Trophoblast cell (in vitro differentiated cells and primary cell): ENCODE measurements around the gene RSPH10B2.
"Not testable (repeated sequence)": the region's sequence is repeated elsewhere in the genome, so short reads cannot be mapped to it uniquely, and the experiment has no call there.

Experiments
- DNase-seq, 2 donors: peaks; one replicate each; pipeline ENCODE4 v3.0.0-alpha.2; 2016
- H2AFZ ChIP-seq: 2 replicates; pipeline ENCODE4 v1.6.1; 2013; ENCODE audit warnings: low read length, moderate library complexity, mild to moderate bottlenecking; ENCODE audit not compliant: insufficient read depth, poor library complexity
- H2AK5ac ChIP-seq: 2 replicates; pipeline ENCODE4 v1.6.1; 2013; ENCODE audit warnings: mild to moderate bottlenecking, low read length
- H2BK120ac ChIP-seq: 2 replicates; pipeline ENCODE4 v1.6.1; 2013; ENCODE audit warnings: low read length, mild to moderate bottlenecking, moderate library complexity; ENCODE audit not compliant: insufficient read depth, poor library complexity
- H2BK12ac ChIP-seq: 2 replicates; pipeline ENCODE4 v1.6.1; 2013; ENCODE audit warnings: mild to moderate bottlenecking, low read length, moderate library complexity
- H2BK5ac ChIP-seq: 2 replicates; pipeline ENCODE4 v1.6.1; 2013; ENCODE audit warnings: low read length, low read depth, moderate library complexity, mild to moderate bottlenecking; ENCODE audit not compliant: poor library complexity
- H3K14ac ChIP-seq: 2 replicates; pipeline ENCODE4 v1.6.1; 2013; ENCODE audit warnings: mild to moderate bottlenecking, low read length
- H3K18ac ChIP-seq: 2 replicates; pipeline ENCODE4 v1.6.1; 2013; ENCODE audit warnings: mild to moderate bottlenecking, low read length
- H3K23ac ChIP-seq: 2 replicates; pipeline ENCODE4 v1.6.1; 2013; ENCODE audit warnings: low read length
- H3K27ac ChIP-seq: 2 replicates; pipeline ENCODE4 v1.5.1; 2013; ENCODE audit warnings: low read depth, mild to moderate bottlenecking, inconsistent platforms, low read length, moderate library complexity
- H3K27me3 ChIP-seq: 2 replicates; pipeline ENCODE4 v1.6.1; 2013; ENCODE audit warnings: inconsistent platforms, mild to moderate bottlenecking, low read length, moderate library complexity; ENCODE audit not compliant: insufficient read depth
- H3K36me3 ChIP-seq, 2 experiments: 1 replicate in 1 of 2; 2 replicates in 1 of 2; pipeline ENCODE4 v1.6.1; 2013; ENCODE audit warnings: low read length in 2 of 2, mild to moderate bottlenecking in 2 of 2, moderate library complexity in 1 of 2; ENCODE audit not compliant: insufficient read depth in 2 of 2, control insufficient read depth in 1 of 2
- H3K4ac ChIP-seq: 2 replicates; pipeline ENCODE4 v1.6.1; 2013; ENCODE audit warnings: low read depth, mild to moderate bottlenecking, low read length, moderate library complexity
- H3K4me1 ChIP-seq, 2 experiments: 1 replicate in 1 of 2; 2 replicates in 1 of 2; pipeline ENCODE4 v1.6.1; 2013; ENCODE audit warnings: low read length in 2 of 2, mild to moderate bottlenecking in 2 of 2, moderate library complexity in 1 of 2; ENCODE audit not compliant: insufficient read depth in 2 of 2, control insufficient read depth in 1 of 2
- H3K4me2 ChIP-seq: 2 replicates; pipeline ENCODE4 v1.6.1; 2013; ENCODE audit warnings: inconsistent platforms, mild to moderate bottlenecking, low read length, moderate library complexity
- H3K4me3 ChIP-seq: 2 replicates; pipeline ENCODE4 v1.5.1; 2013; ENCODE audit warnings: mild to moderate bottlenecking, low read depth, low read length, inconsistent platforms
- H3K79me1 ChIP-seq: one replicate; pipeline ENCODE4 v1.6.1; 2013; ENCODE audit warnings: low read length
- H3K79me2 ChIP-seq: 2 replicates; pipeline ENCODE4 v1.6.1; 2013; ENCODE audit warnings: low read length, mild to moderate bottlenecking; ENCODE audit not compliant: control insufficient read depth, insufficient read depth, poor library complexity
- H3K9ac ChIP-seq: 2 replicates; pipeline ENCODE4 v1.6.1; 2013; ENCODE audit warnings: mild to moderate bottlenecking, low read length
- H3K9me3 ChIP-seq: 2 replicates; pipeline ENCODE4 v1.6.1; 2013; ENCODE audit warnings: low read depth, mild to moderate bottlenecking, control low read depth, inconsistent platforms, low read length; ENCODE audit not compliant: insufficient read depth
- H4K12ac ChIP-seq: 2 replicates; pipeline ENCODE4 v1.6.1; 2013; ENCODE audit warnings: low read depth, mild to moderate bottlenecking, low read length, moderate library complexity
- H4K8ac ChIP-seq: 2 replicates; pipeline ENCODE4 v1.6.1; 2013; ENCODE audit warnings: low read depth, mild to moderate bottlenecking, low read length, moderate library complexity
- H4K91ac ChIP-seq: one replicate; pipeline ENCODE4 v1.6.1; 2013; ENCODE audit warnings: low read depth, mild to moderate bottlenecking, low read length, moderate library complexity
- WGBS: extraction: QIAGEN DNeasy Blood & Tissue Kit; methylation state at CpG from one replicate; pipeline ENCODE4 v1.1.7; 2013; ENCODE audit warnings: missing lambda C conversion rate; ENCODE audit not compliant: insufficient read length, insufficient coverage; ENCODE audit errors: extremely low coverage; 5-methylcytosine and 5-hydroxymethylcytosine counted together

The RSPH10B2 gene

DNA sequence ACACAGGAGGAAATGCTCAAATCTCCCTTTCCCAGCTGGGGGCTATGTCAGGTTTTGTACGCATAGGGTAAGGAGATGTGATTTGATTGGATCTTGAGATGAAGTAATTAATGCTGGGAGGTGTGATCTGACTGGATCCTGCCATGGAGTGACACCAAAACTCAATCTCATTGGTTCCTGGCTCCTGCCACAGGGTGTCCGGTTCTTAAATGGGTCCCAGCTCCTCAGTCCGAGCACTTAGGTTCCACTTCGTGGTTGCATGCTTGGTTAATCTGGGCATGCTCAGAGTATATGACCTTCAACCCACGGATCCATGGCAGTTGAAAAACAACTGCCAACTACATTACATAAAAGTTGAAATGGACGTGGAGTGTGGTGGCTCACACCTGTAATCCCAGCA is 44.1 kb upstream of the RSPH10B2 start:
- H3K9ac ChIP-seq: no peak overlapping the region
- H3K36me3 ChIP-seq: peaks cover 2% of the 10 kb centered on the region in 2 experiments
- H2AK5ac ChIP-seq: no peak overlapping the region
- peaks cover 11% of the 10 kb centered on the region for H3K79me2 ChIP-seq
- no peak overlapping the region for H3K18ac ChIP-seq
- H3K4me1 ChIP-seq: peaks cover 0 to 4% of the 10 kb centered on the region in 2 experiments
- no peaks in the 10 kb centered on the region for H3K27me3 ChIP-seq
- no peak overlapping the region for H4K8ac ChIP-seq
- no peak overlapping the region for H3K27ac ChIP-seq
- DNase-seq: no peak
- H2BK120ac ChIP-seq: no peak overlapping the region
- no peak overlapping the region for H3K4me3 ChIP-seq
- no CpG with 5 or more reads among the region's 6 CpGs for WGBS
- H2BK12ac ChIP-seq: no peak overlapping the region
- H3K4ac ChIP-seq: no peak overlapping the region
- H3K79me1 ChIP-seq: peaks cover 9% of the 10 kb centered on the region
- H2BK5ac ChIP-seq: no peak overlapping the region
- H3K4me2 ChIP-seq: no peak overlapping the region
- H3K14ac ChIP-seq: no peak overlapping the region
- H2AFZ ChIP-seq: no peak overlapping the region
- H4K12ac ChIP-seq: no peak overlapping the region
- H3K23ac ChIP-seq: no peak overlapping the region
- no peak overlapping the region for H4K91ac ChIP-seq
- H3K9me3 ChIP-seq: peaks cover 3% of the 10 kb centered on the region

- Histone ChIP-seq H3K27me3 (no peaks in the 10 kb centered on the region), H4K12ac (no peak overlapping the region)
Measured at GRCh38 chr7:6714360-6714759, 39.5 kb upstream of the RSPH10B2 start.

DNA sequence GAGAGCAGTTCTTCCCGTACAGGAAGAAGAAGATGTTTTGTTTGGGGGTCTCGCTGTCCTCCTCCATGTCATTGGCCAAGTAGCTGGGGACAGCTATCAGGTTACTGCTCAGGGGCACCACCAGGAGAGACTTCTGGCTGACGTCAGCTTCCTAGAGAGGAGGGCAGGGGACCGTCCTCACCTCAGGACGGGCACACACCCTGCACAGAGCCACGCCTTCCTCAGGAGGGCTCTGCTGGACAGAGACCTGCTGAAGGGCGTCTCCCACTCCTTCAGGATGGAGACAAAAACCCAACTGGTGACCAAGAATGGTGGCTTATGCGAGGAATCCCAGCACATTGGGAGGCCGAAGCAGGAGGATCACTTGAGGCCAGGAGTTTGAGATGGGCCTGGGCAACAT is 38.0 kb upstream of the RSPH10B2 start:
- not testable (repeated sequence) for H2BK12ac ChIP-seq, H3K4me1 ChIP-seq, H4K91ac ChIP-seq, DNase-seq, H2AFZ ChIP-seq, H4K8ac ChIP-seq, H3K36me3 ChIP-seq, H2AK5ac ChIP-seq, H3K27me3 ChIP-seq, H3K18ac ChIP-seq, H3K9ac ChIP-seq, H3K23ac ChIP-seq, H3K14ac ChIP-seq, H2BK5ac ChIP-seq, H3K79me2 ChIP-seq, H3K27ac ChIP-seq, H2BK120ac ChIP-seq, H4K12ac ChIP-seq, H3K4me2 ChIP-seq, H3K4me3 ChIP-seq, H3K4ac ChIP-seq, H3K79me1 ChIP-seq, H3K9me3 ChIP-seq
- WGBS: no CpG with 5 or more reads among the region's 9 CpGs

More at GRCh38 chr7:6714360-6714759, 39.5 kb upstream of the RSPH10B2 start:
- no peak overlapping the region for H3K27ac ChIP-seq
- no peaks in the 10 kb centered on the region for H3K79me2 ChIP-seq
- no peak overlapping the region for H4K8ac ChIP-seq
- H2AFZ ChIP-seq: no peak overlapping the region
- no peak overlapping the region for H2AK5ac ChIP-seq
- H3K4me1 ChIP-seq: no peaks in the 10 kb centered on the region
- H3K9me3 ChIP-seq: peaks cover 3% of the 10 kb centered on the region
- WGBS: no CpG with 5 or more reads among the region's 5 CpGs
- no peak overlapping the region for H2BK5ac ChIP-seq
- H3K4ac ChIP-seq: no peak overlapping the region
- no peak overlapping the region for H3K23ac ChIP-seq
- H3K18ac ChIP-seq: no peak overlapping the region
- no peak overlapping the region for H3K9ac ChIP-seq
- no peak overlapping the region for H3K4me3 ChIP-seq
- H3K79me1 ChIP-seq: no peaks in the 10 kb centered on the region
- H4K91ac ChIP-seq: no peak overlapping the region
- no peak overlapping the region for H2BK12ac ChIP-seq
- no peak overlapping the region for H3K14ac ChIP-seq
- no peak overlapping the region for H2BK120ac ChIP-seq
- no peak for DNase-seq
- no peaks in the 10 kb centered on the region for H3K36me3 ChIP-seq
- no peak overlapping the region for H3K4me2 ChIP-seq

- Histone ChIP-seq H4K12ac (no peak overlapping the region), H3K36me3 (no peaks in the 10 kb centered on the region), H3K9me3 (no peaks in the 10 kb centered on the region), H2BK120ac (no peak overlapping the region), H4K91ac (no peak overlapping the region), H2BK5ac (no peak overlapping the region), H3K4ac (no peak overlapping the region), H3K79me1 (no peaks in the 10 kb centered on the region), H2AK5ac (no peak overlapping the region), H3K27me3 (no peaks in the 10 kb centered on the region), H3K14ac (no peak overlapping the region), H2AFZ (no peak overlapping the region), H3K4me1 (no peaks in the 10 kb centered on the region), H3K9ac (no peak overlapping the region), H3K18ac (no peak overlapping the region), H3K27ac (no peak overlapping the region), H2BK12ac (no peak overlapping the region), H3K79me2 (no peaks in the 10 kb centered on the region), H4K8ac (no peak overlapping the region), H3K4me3 (no peak overlapping the region), H3K23ac (no peak overlapping the region), H3K4me2 (no peak overlapping the region)
- WGBS: no CpG with 5 or more reads among the region's 6 CpGs
- DNase-seq: peak in 1 of 2 donors; percentile 22
Measured at GRCh38 chr7:6718124-6718523, 35.8 kb upstream of the RSPH10B2 start.
